ENCODE data around the gene RANBP6. TPM values are rescaled to one million over a fixed set of nuclear protein-coding genes. Genes with fewer than 3 reads are reported as not detected.
"Not testable (repeated sequence)": the region's sequence is repeated elsewhere in the genome, so short reads cannot be mapped to it uniquely, and the experiment has no call there.

Gene RANBP6
- polyA plus RNA-seq, 1 of the 3 experiments (the other 2 are of a cell fraction), result 4.1 TPM

DNA sequence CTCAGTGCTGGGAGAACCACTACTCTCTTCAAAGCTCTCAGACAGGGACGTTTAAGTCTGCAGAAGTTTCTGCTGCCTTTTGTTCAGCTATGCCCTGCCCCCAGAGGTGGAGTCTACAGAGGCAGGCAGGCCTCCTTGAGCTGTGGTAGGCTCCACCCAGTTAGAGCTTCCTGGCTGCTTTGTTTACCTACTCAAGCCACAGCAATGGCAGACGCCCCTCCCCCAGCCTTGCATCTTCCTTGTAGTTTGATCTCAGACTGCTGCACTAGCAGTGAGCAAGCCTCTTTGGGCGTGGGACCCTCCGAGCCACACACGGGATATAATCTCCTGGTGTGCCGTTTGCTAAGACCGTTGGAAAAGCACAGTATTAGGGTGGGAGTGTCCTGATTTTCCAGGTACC lies 47.7 kb upstream of the RANBP6 start:
- 7% methylated on average over 7 of the region's 7 CpGs for WGBS (ENCODE audit: low lambda C conversion rate)
- CTCF ChIA-PET, result interaction anchor here (0.8 kb wide), 1 partner anchor 9 kb away, joined by 3 read pairs; no protein-coding TSS in a partner anchor
- H3K4me3 ChIP-seq (ENCODE audit: low read depth in 2 of 2, low read length in 1 of 2); H3K27ac ChIP-seq (ENCODE audit: low read depth in 2 of 2, low read length in 1 of 2); DNase-seq; H3K27me3 ChIP-seq (ENCODE audit: insufficient read depth); H3K4me2 ChIP-seq; H3K9ac ChIP-seq; H3K79me2 ChIP-seq (ENCODE audit: insufficient read depth); H4K20me1 ChIP-seq (ENCODE audit: insufficient read depth); H3K9me2 ChIP-seq; H3K9me3 ChIP-seq; H2AFZ ChIP-seq (ENCODE audit: low read depth); H3F3A ChIP-seq (replicated peaks; ENCODE audit: insufficient read depth); H3K36me3 ChIP-seq (replicated peaks in 1 of 2; ENCODE audit: control insufficient read depth in 1 of 2, insufficient read depth in 2 of 2, low read length in 1 of 2); POLR2A ChIA-PET; H3K4me1 ChIP-seq (ENCODE audit: control insufficient read depth in 1 of 2, insufficient read depth in 2 of 2, low read depth in 1 of 2, low read length in 1 of 2): not testable (repeated sequence)

DNA sequence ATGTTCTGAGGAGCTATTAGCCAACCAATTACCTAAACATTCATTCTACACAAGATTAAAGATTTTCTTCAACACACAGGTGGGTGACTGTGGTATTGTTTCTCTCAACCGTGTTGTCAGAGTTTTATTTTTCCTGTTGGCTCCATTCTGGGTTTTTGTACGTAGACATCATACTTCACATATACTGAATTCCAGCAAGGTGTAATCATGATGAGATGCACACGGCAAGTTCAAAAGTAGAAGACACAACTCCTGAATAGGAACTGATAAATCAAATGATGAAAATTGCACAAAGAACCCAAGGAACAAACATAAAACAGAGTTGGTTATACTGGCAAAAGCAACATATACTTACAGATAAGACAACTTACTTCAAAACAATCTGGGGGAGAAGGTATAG lies 40.2 kb upstream of the RANBP6 start:
- POLR2A ChIA-PET, result no interaction called here
- Histone ChIP-seq H3K9ac (no peak overlapping the region), H3K36me3 (replicated peaks in 1 of 2; ENCODE audit: control insufficient read depth in 1 of 2, insufficient read depth in 2 of 2, low read length in 1 of 2) (no peaks in the 10 kb centered on the region), H3K79me2 (ENCODE audit: insufficient read depth) (no peaks in the 10 kb centered on the region), H3K27ac (ENCODE audit: low read depth in 2 of 2, low read length in 1 of 2) (no peak overlapping the region), H3K9me2 (no peaks in the 10 kb centered on the region), H3K9me3 (no peaks in the 10 kb centered on the region), H3K4me3 (ENCODE audit: low read depth in 2 of 2, low read length in 1 of 2) (no peak overlapping the region), H3K4me2 (no peak overlapping the region), H4K20me1 (ENCODE audit: insufficient read depth) (no peaks in the 10 kb centered on the region), H3K27me3 (ENCODE audit: insufficient read depth) (no peaks in the 10 kb centered on the region), H3F3A (replicated peaks; ENCODE audit: insufficient read depth) (no peaks in the 10 kb centered on the region), H3K4me1 (ENCODE audit: control insufficient read depth in 1 of 2, insufficient read depth in 2 of 2, low read depth in 1 of 2, low read length in 1 of 2) (no peaks in the 10 kb centered on the region), H2AFZ (ENCODE audit: low read depth) (no peak overlapping the region)
- CTCF ChIA-PET, result interaction anchor here (0.6 to 3.2 kb wide), 5 partner anchors 24 to 250 kb away, joined by 3 to 67 read pairs (median 3); no protein-coding TSS in a partner anchor
- no peak for DNase-seq
- TF ChIP-seq SIN3A (IDR thresholded peaks at IDR 0.05; ENCODE audit: borderline replicate concordance, low read depth, low read length) (no peak), SMC3 (IDR thresholded peaks at IDR 0.05; ENCODE audit: low read depth, low read length) (no peak), NFIC (IDR thresholded peaks at IDR 0.05; ENCODE audit: borderline replicate concordance) (no peak), EZH2phosphoT487 (IDR thresholded peaks at IDR 0.05; ENCODE audit: borderline replicate concordance, low read depth) (no peak), MXI1 (IDR thresholded peaks at IDR 0.05; ENCODE audit: low read depth, low read length) (no peak), TCF12 (IDR thresholded peaks at IDR 0.05) (no peak), TEAD4 (IDR thresholded peaks at IDR 0.05; ENCODE audit: borderline replicate concordance, insufficient read depth) (no peak), FOXM1 (IDR thresholded peaks at IDR 0.05; ENCODE audit: low read depth) (no peak), FOSL2 (IDR thresholded peaks at IDR 0.05; ENCODE audit: borderline replicate concordance, low read depth) (no peak), EP300 (IDR thresholded peaks at IDR 0.05; ENCODE audit: borderline replicate concordance in 1 of 2, low read depth in 1 of 2, low read length in 1 of 2) (no peak), TAF1 (IDR thresholded peaks at IDR 0.05; ENCODE audit: borderline replicate concordance, low read depth, low read length) (no peak), ELF1 (IDR thresholded peaks at IDR 0.05) (no peak), JUND (IDR thresholded peaks at IDR 0.05) (no peak)
- TF ChIP-seq, protein P1, sequence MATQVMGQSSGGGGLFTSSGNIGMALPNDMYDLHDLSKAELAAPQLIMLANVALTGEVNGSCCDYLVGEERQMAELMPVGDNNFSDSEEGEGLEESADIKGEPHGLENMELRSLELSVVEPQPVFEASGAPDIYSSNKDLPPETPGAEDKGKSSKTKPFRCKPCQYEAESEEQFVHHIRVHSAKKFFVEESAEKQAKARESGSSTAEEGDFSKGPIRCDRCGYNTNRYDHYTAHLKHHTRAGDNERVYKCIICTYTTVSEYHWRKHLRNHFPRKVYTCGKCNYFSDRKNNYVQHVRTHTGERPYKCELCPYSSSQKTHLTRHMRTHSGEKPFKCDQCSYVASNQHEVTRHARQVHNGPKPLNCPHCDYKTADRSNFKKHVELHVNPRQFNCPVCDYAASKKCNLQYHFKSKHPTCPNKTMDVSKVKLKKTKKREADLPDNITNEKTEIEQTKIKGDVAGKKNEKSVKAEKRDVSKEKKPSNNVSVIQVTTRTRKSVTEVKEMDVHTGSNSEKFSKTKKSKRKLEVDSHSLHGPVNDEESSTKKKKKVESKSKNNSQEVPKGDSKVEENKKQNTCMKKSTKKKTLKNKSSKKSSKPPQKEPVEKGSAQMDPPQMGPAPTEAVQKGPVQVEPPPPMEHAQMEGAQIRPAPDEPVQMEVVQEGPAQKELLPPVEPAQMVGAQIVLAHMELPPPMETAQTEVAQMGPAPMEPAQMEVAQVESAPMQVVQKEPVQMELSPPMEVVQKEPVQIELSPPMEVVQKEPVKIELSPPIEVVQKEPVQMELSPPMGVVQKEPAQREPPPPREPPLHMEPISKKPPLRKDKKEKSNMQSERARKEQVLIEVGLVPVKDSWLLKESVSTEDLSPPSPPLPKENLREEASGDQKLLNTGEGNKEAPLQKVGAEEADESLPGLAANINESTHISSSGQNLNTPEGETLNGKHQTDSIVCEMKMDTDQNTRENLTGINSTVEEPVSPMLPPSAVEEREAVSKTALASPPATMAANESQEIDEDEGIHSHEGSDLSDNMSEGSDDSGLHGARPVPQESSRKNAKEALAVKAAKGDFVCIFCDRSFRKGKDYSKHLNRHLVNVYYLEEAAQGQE (IDR thresholded peaks at IDR 0.05; ENCODE audit: low read depth, low read length), result no peak
- TF ChIP-seq, protein P2, sequence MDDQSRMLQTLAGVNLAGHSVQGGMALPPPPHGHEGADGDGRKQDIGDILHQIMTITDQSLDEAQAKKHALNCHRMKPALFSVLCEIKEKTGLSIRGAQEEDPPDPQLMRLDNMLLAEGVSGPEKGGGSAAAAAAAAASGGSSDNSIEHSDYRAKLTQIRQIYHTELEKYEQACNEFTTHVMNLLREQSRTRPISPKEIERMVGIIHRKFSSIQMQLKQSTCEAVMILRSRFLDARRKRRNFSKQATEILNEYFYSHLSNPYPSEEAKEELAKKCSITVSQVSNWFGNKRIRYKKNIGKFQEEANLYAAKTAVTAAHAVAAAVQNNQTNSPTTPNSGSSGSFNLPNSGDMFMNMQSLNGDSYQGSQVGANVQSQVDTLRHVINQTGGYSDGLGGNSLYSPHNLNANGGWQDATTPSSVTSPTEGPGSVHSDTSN (IDR thresholded peaks at IDR 0.05), result no peak
- TF ChIP-seq, protein P3, sequence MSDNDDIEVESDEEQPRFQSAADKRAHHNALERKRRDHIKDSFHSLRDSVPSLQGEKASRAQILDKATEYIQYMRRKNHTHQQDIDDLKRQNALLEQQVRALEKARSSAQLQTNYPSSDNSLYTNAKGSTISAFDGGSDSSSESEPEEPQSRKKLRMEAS (IDR thresholded peaks at IDR 0.05; ENCODE audit: low read depth), result no peak
- TF ChIP-seq, protein P4, sequence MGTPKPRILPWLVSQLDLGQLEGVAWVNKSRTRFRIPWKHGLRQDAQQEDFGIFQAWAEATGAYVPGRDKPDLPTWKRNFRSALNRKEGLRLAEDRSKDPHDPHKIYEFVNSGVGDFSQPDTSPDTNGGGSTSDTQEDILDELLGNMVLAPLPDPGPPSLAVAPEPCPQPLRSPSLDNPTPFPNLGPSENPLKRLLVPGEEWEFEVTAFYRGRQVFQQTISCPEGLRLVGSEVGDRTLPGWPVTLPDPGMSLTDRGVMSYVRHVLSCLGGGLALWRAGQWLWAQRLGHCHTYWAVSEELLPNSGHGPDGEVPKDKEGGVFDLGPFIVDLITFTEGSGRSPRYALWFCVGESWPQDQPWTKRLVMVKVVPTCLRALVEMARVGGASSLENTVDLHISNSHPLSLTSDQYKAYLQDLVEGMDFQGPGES (IDR thresholded peaks at IDR 0.05; ENCODE audit: low read depth, low read length), result no peak
- TF ChIP-seq, protein P5, sequence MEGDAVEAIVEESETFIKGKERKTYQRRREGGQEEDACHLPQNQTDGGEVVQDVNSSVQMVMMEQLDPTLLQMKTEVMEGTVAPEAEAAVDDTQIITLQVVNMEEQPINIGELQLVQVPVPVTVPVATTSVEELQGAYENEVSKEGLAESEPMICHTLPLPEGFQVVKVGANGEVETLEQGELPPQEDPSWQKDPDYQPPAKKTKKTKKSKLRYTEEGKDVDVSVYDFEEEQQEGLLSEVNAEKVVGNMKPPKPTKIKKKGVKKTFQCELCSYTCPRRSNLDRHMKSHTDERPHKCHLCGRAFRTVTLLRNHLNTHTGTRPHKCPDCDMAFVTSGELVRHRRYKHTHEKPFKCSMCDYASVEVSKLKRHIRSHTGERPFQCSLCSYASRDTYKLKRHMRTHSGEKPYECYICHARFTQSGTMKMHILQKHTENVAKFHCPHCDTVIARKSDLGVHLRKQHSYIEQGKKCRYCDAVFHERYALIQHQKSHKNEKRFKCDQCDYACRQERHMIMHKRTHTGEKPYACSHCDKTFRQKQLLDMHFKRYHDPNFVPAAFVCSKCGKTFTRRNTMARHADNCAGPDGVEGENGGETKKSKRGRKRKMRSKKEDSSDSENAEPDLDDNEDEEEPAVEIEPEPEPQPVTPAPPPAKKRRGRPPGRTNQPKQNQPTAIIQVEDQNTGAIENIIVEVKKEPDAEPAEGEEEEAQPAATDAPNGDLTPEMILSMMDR (IDR thresholded peaks at IDR 0.05), result no peak
- 32% methylated on average over 3 of the region's 3 CpGs for WGBS (ENCODE audit: low lambda C conversion rate)
